ENCODE data around the gene GPC6.

GPC6 gene

GRCh38 chr13:93927431-93927830 lies 700.8 kb downstream of the GPC6 start:
- DNase-seq (ENCODE audit: low spot score), result no peak

DNA sequence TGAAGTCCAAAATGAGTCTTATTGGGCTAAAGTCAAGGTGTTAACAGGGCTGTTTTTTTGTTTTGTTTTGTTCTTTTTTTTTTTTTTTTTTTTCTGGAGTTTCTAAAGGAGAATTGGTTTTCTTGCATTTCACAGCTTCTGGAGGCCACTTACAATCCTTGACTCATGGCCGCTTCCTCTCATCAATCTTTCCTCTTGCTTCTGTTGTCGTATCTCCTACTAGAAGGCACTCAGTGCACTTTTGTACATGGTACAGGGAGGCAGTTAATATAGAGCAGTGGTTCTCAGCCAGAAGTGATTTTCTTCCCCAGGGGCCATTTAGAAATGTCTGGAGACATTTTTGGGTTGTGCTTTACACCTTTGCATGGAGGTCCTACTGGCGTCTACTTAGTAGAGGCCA lies 706.3 kb downstream of the GPC6 start:
- no peak for DNase-seq (ENCODE audit: low spot score)

DNA sequence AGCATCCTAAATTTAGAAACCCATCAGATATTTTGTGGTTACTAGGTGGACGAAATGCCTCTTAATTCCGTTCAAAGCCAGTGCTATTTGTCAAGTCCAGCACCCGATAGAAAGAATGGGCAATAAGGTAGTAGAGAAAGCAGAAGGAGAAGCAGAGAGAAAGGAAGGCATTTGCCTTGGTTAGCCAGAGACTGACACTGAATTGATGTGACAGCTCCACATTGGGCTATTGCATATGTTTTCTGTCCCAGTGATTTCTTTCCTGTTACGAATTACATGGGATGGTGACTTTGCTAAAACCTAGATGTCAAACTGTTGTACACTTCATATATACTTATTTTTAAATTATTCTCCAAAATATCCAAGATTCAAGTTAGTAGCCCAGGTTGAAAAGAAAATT lies 710.3 kb downstream of the GPC6 start:
- DNase-seq (ENCODE audit: low spot score), result no peak

DNA sequence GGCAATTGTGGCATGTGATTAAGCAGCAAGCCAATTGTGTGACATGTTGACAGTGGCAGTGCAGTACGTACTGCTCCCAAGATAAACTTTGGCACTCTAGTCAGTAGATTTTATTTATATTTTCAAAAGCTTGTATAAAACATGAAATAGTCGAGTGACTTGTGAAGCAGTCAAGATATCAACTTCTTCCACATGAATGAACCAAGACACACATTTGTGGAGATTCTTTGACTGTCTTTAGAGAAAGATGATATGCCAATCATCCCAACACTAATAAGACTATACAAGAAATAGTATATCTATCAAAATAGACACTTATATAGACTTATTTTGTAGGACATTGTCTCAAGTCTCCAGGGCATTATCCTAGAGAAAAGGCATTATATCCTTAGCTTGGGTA lies 714.8 kb downstream of the GPC6 start:
- DNase-seq (ENCODE audit: low spot score), result no peak

DNA sequence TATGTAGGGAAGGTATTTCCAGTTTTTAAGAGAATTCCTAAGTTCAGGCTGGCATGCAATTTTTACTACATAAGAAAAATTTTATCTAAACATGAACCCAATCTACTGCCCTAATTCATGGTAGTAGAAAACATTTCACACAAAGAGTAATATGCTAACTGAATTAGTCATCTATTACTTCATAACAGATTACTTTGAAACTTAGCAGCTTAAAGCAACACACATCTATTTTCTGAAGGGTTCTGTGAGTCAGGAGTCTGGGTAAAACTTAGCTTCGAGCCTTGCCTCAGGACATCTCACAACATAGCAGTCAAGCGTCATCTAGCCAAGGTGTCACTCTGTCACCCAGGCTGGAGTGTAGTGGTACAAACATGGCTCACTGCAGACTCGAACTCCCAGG lies 715.4 kb downstream of the GPC6 start:
- DNase-seq (ENCODE audit: low spot score), result no peak

GRCh38 chr13:93945621-93946020 lies 719.0 kb downstream of the GPC6 start:
- no peak for DNase-seq (ENCODE audit: low spot score)

DNA sequence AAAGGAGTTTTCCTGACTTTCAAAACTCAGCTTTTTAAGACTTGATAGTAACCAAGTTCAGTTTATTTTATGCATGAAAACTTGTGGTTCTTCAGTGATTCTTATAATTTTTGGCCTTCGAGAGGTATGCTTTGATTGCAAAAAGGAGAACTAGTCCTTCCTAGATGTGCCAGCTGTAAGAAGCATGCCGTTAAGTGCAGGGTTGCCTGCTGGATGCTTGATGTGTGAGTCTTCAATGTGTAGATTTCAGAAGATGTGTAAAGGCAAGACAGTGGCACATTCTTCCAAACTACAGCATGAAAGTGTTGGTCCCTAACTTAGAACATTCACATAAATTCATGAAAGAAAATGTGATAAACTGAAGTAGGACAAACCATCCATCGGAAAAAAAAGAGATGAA lies 720.4 kb downstream of the GPC6 start:
- DNase-seq (ENCODE audit: low spot score), result no peak

- no peak for DNase-seq (ENCODE audit: low spot score)
Observed at GRCh38 chr13:93947651-93948050, 721.0 kb downstream of the GPC6 start.

DNA sequence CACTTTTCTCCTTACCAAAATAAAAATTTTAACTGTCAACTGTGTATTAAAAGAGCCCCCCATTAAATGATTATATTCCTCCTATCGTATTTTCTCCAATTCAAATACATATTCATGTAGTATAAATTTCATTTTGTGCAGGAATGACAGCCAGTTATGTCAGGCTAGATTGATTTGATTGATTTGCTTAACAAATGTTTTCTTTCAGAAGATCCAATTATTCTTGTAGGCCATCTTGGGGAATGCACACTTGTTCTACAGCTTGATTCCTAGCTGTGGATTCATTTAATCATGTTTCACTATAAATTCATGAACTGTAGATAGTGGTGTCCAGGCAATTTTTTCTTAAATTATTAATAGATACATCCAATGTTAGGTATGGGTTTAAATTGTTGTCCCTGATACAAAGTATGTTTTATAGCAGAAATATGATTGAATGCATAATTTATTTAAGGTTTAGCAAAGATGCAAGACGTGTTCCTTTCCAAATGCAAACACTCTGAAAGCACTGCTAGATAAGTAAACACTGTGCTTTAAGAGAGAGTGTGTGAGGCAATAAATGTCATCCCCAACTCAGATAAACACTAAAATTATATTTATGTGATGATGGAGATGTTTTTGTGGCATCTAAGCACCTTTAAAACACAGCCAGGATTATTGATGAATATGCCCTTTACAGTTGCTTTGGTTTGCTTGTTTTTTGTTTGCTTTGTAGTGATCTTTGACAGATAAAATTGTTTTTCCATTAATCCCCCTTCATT lies 721.7 kb downstream of the GPC6 start:
- DNase-seq (ENCODE audit: low spot score), result no peak

DNA sequence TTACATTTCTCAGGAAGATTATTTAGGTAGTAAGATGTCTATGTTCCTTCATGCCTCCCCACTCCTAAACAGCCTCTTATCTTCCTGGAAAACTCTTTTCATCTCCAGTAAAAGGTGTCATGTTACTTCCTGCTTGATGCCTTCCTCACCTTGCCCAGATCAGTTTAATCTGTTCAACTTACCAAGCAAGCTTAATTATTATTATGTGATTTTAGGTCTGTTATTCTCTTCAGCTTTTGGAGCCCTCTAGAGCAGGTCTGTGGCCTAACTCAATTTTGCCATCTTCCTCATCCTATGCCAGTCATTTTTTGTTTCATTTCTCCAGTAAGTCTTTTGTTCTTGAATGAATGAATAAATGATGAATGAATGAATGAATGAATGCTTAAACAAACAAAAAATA lies 724.5 kb downstream of the GPC6 start:
- DNase-seq (ENCODE audit: low spot score), result no peak

DNA sequence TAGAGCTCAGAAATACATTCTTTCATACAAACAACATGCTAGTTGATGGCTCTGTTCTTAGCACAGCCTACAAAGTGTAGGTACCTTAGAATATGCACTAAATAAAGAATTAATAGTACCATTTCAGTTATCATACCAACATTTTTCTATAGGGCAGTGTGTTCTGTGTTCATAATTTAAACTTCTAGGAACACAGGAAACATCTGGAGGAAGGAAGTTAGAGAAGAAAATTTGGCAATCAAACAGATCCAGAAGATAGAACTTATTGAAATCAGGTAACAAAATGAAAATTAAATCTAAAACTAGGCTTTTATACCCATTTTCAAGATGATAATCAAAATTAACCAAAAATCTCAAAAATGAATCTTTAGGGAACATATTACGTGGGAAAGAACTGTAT lies 725.3 kb downstream of the GPC6 start:
- DNase-seq (ENCODE audit: low spot score), result no peak

DNA sequence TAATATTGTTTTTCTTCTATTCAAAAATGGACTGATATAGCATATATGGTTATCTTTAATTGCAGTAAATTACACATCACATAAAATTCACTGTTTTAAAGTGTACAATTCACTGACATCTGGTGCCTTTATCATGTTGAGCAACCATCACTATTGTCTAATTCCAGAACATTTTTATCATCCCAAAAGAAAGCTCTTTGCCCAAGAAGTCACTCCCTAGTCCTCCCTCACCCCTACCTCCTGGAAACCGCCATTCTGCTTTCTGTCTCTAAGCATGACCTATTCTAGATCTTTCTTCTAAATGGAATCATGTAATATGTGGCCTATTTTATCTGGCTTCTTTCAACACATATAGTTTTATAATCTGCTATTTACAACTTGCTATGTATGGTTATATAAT lies 727.2 kb downstream of the GPC6 start:
- DNase-seq (ENCODE audit: low spot score), result no peak

- DNase-seq (ENCODE audit: low spot score), result no peak
Observed at GRCh38 chr13:93955904-93956303, 729.3 kb downstream of the GPC6 start.

GRCh38 chr13:93956426-93956825 lies 729.8 kb downstream of the GPC6 start:
- DNase-seq (ENCODE audit: low spot score), result no peak

DNA sequence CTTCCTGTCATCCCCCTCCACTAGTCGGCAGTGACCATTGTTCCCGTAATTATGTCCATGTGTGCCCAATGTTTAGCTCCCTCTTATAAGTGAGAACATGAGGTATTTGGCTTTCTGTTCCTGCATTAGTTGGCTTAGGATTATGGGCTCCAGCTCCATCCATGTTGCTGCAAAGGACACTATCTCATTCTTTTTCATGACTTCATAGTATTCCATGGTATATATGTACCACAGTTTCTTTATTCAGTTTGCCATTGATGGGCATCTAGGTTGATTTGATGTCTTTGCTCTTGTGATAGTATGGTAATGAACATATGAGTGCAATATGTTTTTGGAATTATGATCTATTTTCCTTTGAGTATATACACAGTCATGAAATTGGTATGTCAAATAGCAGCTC lies 730.8 kb downstream of the GPC6 start:
- DNase-seq (ENCODE audit: low spot score), result no peak

DNA sequence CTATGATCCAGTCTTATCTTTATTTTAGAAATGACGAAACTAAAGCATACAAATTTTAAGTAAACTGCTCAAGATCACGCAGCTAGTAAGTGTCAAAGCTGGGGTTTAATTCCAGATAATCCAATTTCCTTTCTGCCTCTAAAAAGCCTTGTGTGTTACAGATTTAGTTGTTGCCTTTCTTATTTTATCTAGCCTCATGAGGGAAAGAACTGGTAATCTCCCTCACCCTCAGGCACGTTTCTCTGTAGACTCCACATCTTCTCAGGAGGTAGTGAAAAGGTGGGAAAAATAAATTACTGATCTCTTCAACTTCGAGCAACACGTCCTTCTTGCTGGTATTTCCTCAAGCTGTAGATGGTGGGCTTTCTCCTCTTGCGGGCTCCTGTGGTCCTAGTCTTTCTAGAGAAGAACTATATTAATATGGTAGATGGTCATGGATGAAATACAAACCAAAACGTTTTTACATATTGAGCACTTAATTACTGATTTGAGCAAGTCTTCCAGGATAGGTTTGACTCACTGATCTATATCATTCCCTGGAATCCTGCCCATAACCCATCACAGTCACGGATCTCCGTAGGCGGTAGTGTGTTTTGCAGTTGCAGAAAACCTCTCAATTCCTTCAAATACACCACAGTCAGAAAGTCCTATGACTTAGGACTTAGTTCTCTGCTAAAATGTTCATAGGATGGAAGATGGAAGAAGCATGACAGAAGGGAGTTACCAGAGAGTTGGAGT lies 733.4 kb downstream of the GPC6 start:
- no peak for DNase-seq (ENCODE audit: low spot score)

GRCh38 chr13:93963266-93964145 lies 736.9 kb downstream of the GPC6 start:
- DNase-seq (ENCODE audit: low spot score), result no peak

DNA sequence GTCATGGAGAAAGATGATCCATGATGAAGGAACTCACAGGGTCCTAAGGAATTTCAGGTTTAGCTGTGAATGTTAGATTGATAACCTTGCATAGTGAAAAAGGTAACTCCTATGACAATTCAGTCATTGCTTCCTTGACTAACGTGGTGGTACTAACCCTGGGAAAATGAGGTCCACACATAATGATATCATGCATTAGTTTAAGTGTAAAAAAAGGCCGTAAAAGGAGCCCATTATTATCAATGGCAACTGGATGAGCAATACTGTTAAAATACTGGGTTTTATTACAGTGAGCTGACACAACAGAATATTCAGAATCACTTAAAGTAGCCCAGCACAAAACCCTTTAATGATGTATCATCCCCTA lies 737.5 kb downstream of the GPC6 start:
- no peak for DNase-seq (ENCODE audit: low spot score)

DNA sequence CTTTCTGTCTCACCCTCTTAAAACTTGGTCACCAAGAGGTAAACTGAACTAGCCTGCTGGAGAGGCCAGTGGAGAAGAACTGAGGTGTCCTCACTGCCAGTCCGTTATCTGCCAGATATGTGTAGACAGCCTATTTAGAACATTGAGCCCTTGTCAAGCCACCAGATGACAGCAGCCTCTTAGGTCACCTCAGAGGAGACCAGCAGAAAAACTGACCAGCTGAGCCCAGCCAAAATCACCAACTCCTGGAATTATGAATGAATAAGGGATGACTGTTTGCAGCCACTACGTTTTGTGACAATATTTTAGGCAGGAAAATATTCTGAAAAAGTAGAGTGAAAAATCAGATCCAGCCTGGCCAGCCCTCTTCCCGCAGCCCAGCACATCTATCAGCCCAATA lies 739.0 kb downstream of the GPC6 start:
- DNase-seq (ENCODE audit: low spot score), result no peak

DNA sequence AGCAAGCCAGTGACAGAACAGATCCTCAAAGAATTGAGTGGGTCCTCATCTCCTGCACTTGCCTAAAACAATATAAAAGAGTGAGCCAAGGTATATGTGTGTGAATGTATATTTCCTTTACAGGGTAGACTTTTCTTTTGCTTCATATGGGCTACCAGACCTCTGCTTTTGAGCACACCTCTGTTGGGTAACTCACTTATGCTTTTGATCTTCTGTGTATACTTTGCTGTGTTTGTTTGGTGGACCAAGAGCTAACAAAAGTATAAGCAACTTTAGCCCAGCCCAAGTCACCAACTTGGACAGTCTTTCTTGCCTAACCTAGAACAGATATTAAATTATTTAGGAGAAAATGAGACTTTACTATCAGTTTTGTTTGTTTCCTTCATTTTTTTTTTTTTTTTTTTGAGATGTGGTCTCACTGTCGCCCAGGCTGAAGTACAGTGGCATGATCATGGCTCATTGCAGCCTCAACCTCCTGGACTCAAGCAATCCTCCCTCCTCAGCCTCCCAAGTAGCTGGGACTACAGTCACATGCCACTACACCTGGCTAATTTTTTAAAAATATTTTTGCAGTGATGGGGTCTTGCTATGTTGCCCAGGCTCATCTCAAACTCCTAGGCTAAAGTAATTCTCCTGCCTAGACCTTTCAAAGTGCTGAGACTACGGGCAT lies 739.8 kb downstream of the GPC6 start:
- DNase-seq (ENCODE audit: low spot score), result no peak

- no peak for DNase-seq (ENCODE audit: low spot score)
Observed at GRCh38 chr13:93967286-93967685, 740.7 kb downstream of the GPC6 start.

- no peak for DNase-seq (ENCODE audit: low spot score)
Observed at GRCh38 chr13:93975242-93975641, 748.6 kb downstream of the GPC6 start.

Data from CD4-positive, alpha-beta T cell treated with Interleukin-15 for 4 hours (primary cell).